Measurements from ENCODE around the gene LHPP.

DNA sequence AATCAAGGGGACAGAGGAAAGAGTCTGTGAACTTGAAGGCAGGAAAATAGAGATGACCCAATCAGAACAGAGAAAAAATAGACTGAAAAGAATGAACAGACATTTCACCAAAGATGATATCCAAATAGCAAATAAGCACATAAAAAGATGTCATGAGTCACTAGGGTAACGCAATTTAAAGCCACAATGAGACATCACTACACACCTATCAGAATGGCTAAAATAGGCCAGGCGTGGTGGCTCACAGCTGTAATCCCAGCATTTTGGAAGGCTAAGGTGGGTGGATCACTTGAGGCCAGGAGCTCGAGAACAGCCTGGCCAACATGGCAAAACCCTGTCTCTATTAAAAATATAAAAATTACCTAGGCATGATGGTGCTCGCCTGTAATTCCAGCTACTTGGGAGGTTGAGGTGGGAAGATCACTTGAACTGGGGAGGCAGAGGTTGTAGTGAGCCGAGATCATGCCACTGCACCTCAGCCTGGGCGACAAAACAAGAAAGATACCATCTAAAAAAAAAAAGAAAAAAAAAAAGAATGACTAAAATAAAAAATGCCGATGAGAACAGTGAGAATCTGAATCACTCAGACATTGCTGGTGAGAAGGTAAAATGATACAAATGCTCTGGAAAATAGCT is 100.9 kb downstream of the LHPP start:
- TF ChIP-seq, protein P1, sequence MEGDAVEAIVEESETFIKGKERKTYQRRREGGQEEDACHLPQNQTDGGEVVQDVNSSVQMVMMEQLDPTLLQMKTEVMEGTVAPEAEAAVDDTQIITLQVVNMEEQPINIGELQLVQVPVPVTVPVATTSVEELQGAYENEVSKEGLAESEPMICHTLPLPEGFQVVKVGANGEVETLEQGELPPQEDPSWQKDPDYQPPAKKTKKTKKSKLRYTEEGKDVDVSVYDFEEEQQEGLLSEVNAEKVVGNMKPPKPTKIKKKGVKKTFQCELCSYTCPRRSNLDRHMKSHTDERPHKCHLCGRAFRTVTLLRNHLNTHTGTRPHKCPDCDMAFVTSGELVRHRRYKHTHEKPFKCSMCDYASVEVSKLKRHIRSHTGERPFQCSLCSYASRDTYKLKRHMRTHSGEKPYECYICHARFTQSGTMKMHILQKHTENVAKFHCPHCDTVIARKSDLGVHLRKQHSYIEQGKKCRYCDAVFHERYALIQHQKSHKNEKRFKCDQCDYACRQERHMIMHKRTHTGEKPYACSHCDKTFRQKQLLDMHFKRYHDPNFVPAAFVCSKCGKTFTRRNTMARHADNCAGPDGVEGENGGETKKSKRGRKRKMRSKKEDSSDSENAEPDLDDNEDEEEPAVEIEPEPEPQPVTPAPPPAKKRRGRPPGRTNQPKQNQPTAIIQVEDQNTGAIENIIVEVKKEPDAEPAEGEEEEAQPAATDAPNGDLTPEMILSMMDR (IDR thresholded peaks at IDR 0.05 in 8 of 11, conservative IDR thresholded peaks at IDR 0.05 in 3 of 11) = no peak
- TF ChIP-seq POLR2AphosphoS5 (IDR thresholded peaks at IDR 0.05) (no peak), POLR2A (IDR thresholded peaks at IDR 0.05) (no peak)

All from spleen (tissue), 7 donors.